HCT116 (cell line): ENCODE data around the gene PAX9.
"Not testable (repeated sequence)": the region's sequence is repeated elsewhere in the genome, so short reads cannot be mapped to it uniquely, and the experiment has no call there.

Experiments
- ATF3 ChIP-seq: IDR thresholded peaks from 2 replicates; pipeline ENCODE4 v1.6.1; 2012
- CEBPB ChIP-seq: IDR thresholded peaks from 2 replicates; pipeline ENCODE4 v1.6.1; 2012; ENCODE audit warnings: low read depth
- CTCF ChIP-seq, 3 experiments: fragments of 200-600 bp in 1 of 3; sonication (generic) in 1 of 3; IDR thresholded peaks in 2 of 3; conservative IDR thresholded peaks in 1 of 3; 2 replicates each; pipeline ENCODE4 v1.5.1; 2012 to 2017; ENCODE audit warnings: low read depth in 2 of 3, low read length in 2 of 3, antibody characterized with exemption in 1 of 3, borderline replicate concordance in 1 of 3, control low read depth in 1 of 3, mild to moderate bottlenecking in 1 of 3, mixed read lengths in 1 of 3, mixed run types in 1 of 3, moderate library complexity in 1 of 3; ENCODE audit not compliant: insufficient read depth in 1 of 3
- EZH2 ChIP-seq: fragments of 200-600 bp; sonication (generic); IDR thresholded peaks from 2 replicates; pipeline ENCODE4 v1.6.1; 2017; ENCODE audit warnings: antibody characterized with exemption, mixed run types
- EZH2phosphoT487 ChIP-seq: fragments of 200-600 bp; IDR thresholded peaks from 2 replicates; pipeline ENCODE4 v1.6.1; 2018; ENCODE audit warnings: antibody characterized with exemption, borderline replicate concordance
- JUND ChIP-seq: IDR thresholded peaks from 2 replicates; pipeline ENCODE4 v1.6.1; 2012
- MAX ChIP-seq: IDR thresholded peaks from 2 replicates; pipeline ENCODE4 v1.6.1; 2012
- POLR2A ChIP-seq: IDR thresholded peaks from 2 replicates; pipeline ENCODE4 v1.7.0; 2011; ENCODE audit warnings: borderline replicate concordance; ENCODE audit not compliant: insufficient read depth, insufficient read length; ENCODE audit errors: extremely low read depth
- SIN3A ChIP-seq: IDR thresholded peaks from 2 replicates; pipeline ENCODE4 v1.6.1; 2012; ENCODE audit warnings: low read depth
- SP1 ChIP-seq: IDR thresholded peaks from 2 replicates; pipeline ENCODE4 v1.6.1; 2012; ENCODE audit warnings: low read depth

GRCh38 chr14:36699420-36699819 lies 37.8 kb downstream of the PAX9 start:
- TF ChIP-seq SIN3A; CEBPB; CTCF (IDR thresholded peaks at IDR 0.05 in 2 of 3, conservative IDR thresholded peaks at IDR 0.05 in 1 of 3; ENCODE audit: borderline replicate concordance in 1 of 3, insufficient read depth in 1 of 3, low read depth in 2 of 3, low read length in 2 of 3); ATF3; SP1; MAX; JUND; EZH2; EZH2phosphoT487; POLR2A: not testable (repeated sequence)
